Measurements from ENCODE around the gene CCDC66.

Gene CCDC66

DNA sequence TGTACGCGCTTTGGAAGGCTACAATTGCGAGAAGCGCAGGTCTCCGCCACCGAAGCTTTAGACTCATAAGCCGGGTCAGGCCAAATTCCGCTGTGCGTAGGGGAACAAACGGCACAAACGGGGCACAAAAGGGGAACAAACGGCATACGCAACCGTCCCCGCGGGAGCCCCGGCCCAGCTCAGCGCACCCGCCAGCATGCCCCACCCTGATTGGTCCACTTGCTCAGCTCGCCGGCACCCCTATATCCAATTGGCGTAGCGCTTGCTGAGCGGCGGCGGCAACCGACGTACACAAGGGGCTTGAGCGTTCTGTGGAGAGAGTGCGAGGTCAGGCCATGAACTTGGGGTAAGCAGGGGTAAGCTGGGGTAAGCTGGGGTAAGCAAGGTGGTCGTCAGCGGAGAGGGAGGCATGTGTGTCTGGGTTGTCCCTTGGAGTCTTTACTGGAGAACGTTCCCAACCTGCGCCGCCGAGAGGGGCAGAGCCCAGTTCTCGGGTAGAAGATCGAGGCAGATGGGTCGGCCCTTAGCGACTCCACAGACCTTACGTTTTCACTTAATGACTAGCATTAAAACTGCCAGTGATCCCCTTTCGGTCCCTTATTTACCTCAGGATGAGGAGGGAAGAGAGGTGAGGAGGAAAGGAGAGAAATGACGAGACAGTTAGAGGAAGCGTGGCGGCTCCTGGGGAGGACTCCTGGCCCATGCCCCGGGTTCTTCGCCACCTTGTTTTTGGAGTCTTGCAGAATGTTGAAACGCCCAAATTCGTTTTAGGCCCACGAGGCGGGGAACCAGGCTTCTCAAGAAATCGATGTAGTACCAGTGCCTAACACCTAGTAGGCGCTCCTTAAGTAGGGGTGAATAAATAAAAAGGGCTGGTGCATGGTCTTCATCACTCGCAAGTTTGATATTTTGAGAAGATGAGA, at the start of gene CCDC66:
CCDC66 (plus strand) TSS at position 268 of the 923 bp plus-strand sequence; CDS start at position 336, 68 bp downstream.
- TF ChIP-seq ZFP3 (CRISPR knock-in tag; IDR thresholded peaks at IDR 0.05) (0 out of 2 replicates have a peak, but pooled peaks have one; percentile 26), ZNF8 (CRISPR knock-in tag; IDR thresholded peaks at IDR 0.05) (no peak), PPARA (CRISPR knock-in tag; IDR thresholded peaks at IDR 0.05; ENCODE audit: borderline replicate concordance) (no peak)
- TF ChIP-seq, protein P1, sequence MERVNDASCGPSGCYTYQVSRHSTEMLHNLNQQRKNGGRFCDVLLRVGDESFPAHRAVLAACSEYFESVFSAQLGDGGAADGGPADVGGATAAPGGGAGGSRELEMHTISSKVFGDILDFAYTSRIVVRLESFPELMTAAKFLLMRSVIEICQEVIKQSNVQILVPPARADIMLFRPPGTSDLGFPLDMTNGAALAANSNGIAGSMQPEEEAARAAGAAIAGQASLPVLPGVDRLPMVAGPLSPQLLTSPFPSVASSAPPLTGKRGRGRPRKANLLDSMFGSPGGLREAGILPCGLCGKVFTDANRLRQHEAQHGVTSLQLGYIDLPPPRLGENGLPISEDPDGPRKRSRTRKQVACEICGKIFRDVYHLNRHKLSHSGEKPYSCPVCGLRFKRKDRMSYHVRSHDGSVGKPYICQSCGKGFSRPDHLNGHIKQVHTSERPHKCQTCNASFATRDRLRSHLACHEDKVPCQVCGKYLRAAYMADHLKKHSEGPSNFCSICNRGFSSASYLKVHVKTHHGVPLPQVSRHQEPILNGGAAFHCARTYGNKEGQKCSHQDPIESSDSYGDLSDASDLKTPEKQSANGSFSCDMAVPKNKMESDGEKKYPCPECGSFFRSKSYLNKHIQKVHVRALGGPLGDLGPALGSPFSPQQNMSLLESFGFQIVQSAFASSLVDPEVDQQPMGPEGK (CRISPR knock-in tag; IDR thresholded peaks at IDR 0.05; ENCODE audit: borderline replicate concordance) = no peak
- peak; percentile 100 for ATAC-seq

DNA sequence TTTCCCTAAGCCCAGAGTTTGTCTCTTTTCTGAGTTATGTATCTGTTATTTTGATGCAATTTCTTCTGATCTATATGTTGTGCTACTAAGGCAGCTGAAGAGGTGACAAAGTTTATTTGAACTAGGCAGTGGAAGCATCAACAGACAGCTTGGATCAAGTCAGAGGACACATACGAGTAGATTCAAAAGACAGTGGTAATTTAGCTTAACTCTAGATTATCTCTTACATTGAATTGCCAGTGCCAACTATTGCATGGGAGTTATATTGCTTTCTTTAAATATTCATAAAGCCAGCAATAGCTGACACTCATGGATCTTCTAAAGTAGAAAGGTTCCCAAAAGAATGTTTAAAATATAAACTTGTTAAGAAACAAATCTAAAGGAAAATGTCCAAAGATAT, 37.3 kb upstream of the CCDC66 start:
- no peak for ATAC-seq

DNA sequence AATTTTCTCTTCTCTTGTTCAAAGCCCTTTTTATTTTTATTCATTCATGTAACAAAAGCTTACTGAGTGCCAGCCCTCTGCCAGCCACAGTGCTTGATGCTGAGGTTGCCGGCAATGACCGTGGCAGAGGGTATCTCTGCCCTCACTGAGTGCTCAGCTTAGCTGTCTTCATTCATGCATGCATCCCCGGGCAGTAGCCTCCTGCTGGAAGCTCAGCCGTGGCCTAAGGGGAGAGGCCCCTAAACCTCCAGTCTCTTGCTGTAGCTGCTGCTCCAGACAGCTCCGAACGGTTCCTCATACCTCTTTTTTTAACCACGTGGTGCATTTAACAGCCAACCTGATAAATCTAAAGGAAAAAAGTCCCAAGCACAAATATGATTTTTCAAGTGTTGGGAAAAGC, 34.6 kb upstream of the CCDC66 start:
- no peak for ATAC-seq
- TF ChIP-seq TOX (CRISPR knock-in tag; IDR thresholded peaks at IDR 0.05; ENCODE audit: borderline replicate concordance) = no peak
- no peak for TF ChIP-seq RARB (CRISPR knock-in tag; IDR thresholded peaks at IDR 0.05)
- no peak for TF ChIP-seq ZNF8 (CRISPR knock-in tag; IDR thresholded peaks at IDR 0.05)
- TF ChIP-seq, protein P2, sequence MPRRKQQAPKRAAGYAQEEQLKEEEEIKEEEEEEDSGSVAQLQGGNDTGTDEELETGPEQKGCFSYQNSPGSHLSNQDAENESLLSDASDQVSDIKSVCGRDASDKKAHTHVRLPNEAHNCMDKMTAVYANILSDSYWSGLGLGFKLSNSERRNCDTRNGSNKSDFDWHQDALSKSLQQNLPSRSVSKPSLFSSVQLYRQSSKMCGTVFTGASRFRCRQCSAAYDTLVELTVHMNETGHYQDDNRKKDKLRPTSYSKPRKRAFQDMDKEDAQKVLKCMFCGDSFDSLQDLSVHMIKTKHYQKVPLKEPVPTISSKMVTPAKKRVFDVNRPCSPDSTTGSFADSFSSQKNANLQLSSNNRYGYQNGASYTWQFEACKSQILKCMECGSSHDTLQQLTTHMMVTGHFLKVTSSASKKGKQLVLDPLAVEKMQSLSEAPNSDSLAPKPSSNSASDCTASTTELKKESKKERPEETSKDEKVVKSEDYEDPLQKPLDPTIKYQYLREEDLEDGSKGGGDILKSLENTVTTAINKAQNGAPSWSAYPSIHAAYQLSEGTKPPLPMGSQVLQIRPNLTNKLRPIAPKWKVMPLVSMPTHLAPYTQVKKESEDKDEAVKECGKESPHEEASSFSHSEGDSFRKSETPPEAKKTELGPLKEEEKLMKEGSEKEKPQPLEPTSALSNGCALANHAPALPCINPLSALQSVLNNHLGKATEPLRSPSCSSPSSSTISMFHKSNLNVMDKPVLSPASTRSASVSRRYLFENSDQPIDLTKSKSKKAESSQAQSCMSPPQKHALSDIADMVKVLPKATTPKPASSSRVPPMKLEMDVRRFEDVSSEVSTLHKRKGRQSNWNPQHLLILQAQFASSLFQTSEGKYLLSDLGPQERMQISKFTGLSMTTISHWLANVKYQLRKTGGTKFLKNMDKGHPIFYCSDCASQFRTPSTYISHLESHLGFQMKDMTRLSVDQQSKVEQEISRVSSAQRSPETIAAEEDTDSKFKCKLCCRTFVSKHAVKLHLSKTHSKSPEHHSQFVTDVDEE (CRISPR knock-in tag; IDR thresholded peaks at IDR 0.05) = no peak
- TF ChIP-seq OSR1 (CRISPR knock-in tag; IDR thresholded peaks at IDR 0.05) = no peak
- TF ChIP-seq CSDC2 (CRISPR knock-in tag; IDR thresholded peaks at IDR 0.05) = no peak
- no peak for TF ChIP-seq ZC3H10 (CRISPR knock-in tag; IDR thresholded peaks at IDR 0.05)
- TF ChIP-seq, protein P3, sequence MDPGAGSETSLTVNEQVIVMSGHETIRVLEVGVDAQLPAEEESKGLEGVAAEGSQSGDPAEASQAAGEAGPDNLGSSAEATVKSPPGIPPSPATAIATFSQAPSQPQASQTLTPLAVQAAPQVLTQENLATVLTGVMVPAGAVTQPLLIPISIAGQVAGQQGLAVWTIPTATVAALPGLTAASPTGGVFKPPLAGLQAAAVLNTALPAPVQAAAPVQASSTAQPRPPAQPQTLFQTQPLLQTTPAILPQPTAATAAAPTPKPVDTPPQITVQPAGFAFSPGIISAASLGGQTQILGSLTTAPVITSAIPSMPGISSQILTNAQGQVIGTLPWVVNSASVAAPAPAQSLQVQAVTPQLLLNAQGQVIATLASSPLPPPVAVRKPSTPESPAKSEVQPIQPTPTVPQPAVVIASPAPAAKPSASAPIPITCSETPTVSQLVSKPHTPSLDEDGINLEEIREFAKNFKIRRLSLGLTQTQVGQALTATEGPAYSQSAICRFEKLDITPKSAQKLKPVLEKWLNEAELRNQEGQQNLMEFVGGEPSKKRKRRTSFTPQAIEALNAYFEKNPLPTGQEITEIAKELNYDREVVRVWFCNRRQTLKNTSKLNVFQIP (CRISPR knock-in tag; IDR thresholded peaks at IDR 0.05; ENCODE audit: borderline replicate concordance, low read depth) = no peak

More for the DNA sequence above, 37.3 kb upstream of the CCDC66 start:
- TF ChIP-seq, protein P1 (CRISPR knock-in tag; IDR thresholded peaks at IDR 0.05; ENCODE audit: borderline replicate concordance) = no peak
- no peak for TF ChIP-seq CSDC2 (CRISPR knock-in tag; IDR thresholded peaks at IDR 0.05)
- no peak for TF ChIP-seq BACH2 (CRISPR knock-in tag; IDR thresholded peaks at IDR 0.05; ENCODE audit: borderline replicate concordance)
- TF ChIP-seq TCF4 (CRISPR knock-in tag; IDR thresholded peaks at IDR 0.05; ENCODE audit: borderline replicate concordance) = no peak
- TF ChIP-seq ZFP30 (CRISPR knock-in tag; IDR thresholded peaks at IDR 0.05) = no peak
- TF ChIP-seq, protein P2 (CRISPR knock-in tag; IDR thresholded peaks at IDR 0.05) = no peak
- no peak for TF ChIP-seq ISL1 (CRISPR knock-in tag; IDR thresholded peaks at IDR 0.05)
- TF ChIP-seq ZNF565 (CRISPR knock-in tag; conservative IDR thresholded peaks at IDR 0.05; ENCODE audit: low read depth) = no peak
- TF ChIP-seq ARNTL (CRISPR knock-in tag; IDR thresholded peaks at IDR 0.05; ENCODE audit: borderline replicate concordance, low read depth) = no peak
- TF ChIP-seq GLIS3 (CRISPR knock-in tag; IDR thresholded peaks at IDR 0.05) = no peak
- TF ChIP-seq, protein P3 (CRISPR knock-in tag; IDR thresholded peaks at IDR 0.05; ENCODE audit: borderline replicate concordance, low read depth) = no peak
- TF ChIP-seq, protein P4, sequence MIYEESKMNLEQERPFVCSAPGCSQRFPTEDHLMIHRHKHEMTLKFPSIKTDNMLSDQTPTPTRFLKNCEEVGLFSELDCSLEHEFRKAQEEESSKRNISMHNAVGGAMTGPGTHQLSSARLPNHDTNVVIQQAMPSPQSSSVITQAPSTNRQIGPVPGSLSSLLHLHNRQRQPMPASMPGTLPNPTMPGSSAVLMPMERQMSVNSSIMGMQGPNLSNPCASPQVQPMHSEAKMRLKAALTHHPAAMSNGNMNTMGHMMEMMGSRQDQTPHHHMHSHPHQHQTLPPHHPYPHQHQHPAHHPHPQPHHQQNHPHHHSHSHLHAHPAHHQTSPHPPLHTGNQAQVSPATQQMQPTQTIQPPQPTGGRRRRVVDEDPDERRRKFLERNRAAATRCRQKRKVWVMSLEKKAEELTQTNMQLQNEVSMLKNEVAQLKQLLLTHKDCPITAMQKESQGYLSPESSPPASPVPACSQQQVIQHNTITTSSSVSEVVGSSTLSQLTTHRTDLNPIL (CRISPR knock-in tag; IDR thresholded peaks at IDR 0.05; ENCODE audit: low read depth) = no peak
- no peak for TF ChIP-seq ZFP3 (CRISPR knock-in tag; IDR thresholded peaks at IDR 0.05)
- no peak for TF ChIP-seq PPARA (CRISPR knock-in tag; IDR thresholded peaks at IDR 0.05; ENCODE audit: borderline replicate concordance)
- no peak for TF ChIP-seq RARB (CRISPR knock-in tag; IDR thresholded peaks at IDR 0.05)
- no peak for TF ChIP-seq ZNF8 (CRISPR knock-in tag; IDR thresholded peaks at IDR 0.05)
- no peak for TF ChIP-seq SNAI2 (CRISPR knock-in tag; IDR thresholded peaks at IDR 0.05)
- TF ChIP-seq TOX (CRISPR knock-in tag; IDR thresholded peaks at IDR 0.05; ENCODE audit: borderline replicate concordance) = no peak
- no peak for TF ChIP-seq ESRRG (CRISPR knock-in tag; IDR thresholded peaks at IDR 0.05)

Measured in SK-N-SH treated with all-trans-retinoic acid at 6 μM for 48 hours (cell line).